ENCODE data around the gene CYP39A1. TPM values are rescaled to one million over a fixed set of nuclear protein-coding genes. Genes with fewer than 3 reads are reported as not detected.

The CYP39A1 gene
- total and polyA plus RNA-seq, 2 experiments from 2014 or later = 3.4 to 4.3 TPM

DNA sequence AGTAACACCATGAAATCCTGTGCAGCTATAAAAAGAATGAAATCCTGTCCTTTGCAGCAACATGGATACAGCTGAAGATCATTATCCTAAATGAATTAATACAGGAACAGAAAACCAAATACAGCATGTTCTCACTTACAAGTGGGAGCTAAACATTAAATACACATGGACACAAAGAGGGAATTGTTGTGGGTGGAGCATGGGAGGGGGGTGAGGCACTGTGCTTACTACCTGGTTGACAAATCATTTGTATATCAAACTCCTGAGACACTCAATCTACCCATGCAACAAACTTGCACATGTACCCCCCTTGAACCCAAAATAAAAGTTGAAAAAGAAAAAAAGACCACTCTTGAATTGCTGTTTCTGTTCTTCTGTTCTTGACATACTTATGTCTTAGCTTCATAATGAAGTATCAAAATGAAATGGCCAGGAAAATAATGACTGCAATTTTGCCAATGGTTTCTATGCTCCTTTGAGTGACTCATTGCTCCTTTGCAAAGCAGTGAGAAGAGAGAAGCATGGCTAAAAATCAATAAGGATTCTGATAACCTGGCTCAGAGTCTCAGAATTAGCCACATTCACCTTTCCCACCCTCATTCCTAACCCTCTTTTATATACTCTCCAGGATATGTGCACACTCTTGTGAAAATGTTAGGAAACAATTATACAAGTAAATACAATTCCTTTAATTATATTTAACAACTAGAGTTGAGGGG, 71.0 kb downstream of the CYP39A1 start:
- Histone ChIP-seq H3K27me3 (no peaks in the 10 kb centered on the region), H3K4me1 (ENCODE audit: low read depth) (no peaks in the 10 kb centered on the region), H3K4me3 (no peak overlapping the region), H3K36me3 (no peaks in the 10 kb centered on the region), H3K9me3 (ENCODE audit: low read depth) (no peaks in the 10 kb centered on the region), H3K27ac (no peak overlapping the region)
- no peak for DNase-seq (ENCODE audit: low read depth in 1 of 2, low spot score in 1 of 2)
- TF ChIP-seq, protein P1, sequence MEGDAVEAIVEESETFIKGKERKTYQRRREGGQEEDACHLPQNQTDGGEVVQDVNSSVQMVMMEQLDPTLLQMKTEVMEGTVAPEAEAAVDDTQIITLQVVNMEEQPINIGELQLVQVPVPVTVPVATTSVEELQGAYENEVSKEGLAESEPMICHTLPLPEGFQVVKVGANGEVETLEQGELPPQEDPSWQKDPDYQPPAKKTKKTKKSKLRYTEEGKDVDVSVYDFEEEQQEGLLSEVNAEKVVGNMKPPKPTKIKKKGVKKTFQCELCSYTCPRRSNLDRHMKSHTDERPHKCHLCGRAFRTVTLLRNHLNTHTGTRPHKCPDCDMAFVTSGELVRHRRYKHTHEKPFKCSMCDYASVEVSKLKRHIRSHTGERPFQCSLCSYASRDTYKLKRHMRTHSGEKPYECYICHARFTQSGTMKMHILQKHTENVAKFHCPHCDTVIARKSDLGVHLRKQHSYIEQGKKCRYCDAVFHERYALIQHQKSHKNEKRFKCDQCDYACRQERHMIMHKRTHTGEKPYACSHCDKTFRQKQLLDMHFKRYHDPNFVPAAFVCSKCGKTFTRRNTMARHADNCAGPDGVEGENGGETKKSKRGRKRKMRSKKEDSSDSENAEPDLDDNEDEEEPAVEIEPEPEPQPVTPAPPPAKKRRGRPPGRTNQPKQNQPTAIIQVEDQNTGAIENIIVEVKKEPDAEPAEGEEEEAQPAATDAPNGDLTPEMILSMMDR (IDR thresholded peaks at IDR 0.05; ENCODE audit: low read depth, low read length) = no peak

GRCh38 chr6:46575530-46575929, 77.1 kb downstream of the CYP39A1 start:
- Histone ChIP-seq H3K4me1 (ENCODE audit: low read depth) (no peaks in the 10 kb centered on the region), H3K9me3 (ENCODE audit: low read depth) (no peaks in the 10 kb centered on the region), H3K4me3 (no peak overlapping the region), H3K36me3 (no peaks in the 10 kb centered on the region), H3K27ac (no peak overlapping the region), H3K27me3 (no peaks in the 10 kb centered on the region)
- DNase-seq (ENCODE audit: low read depth in 1 of 2, low spot score in 1 of 2) = no peak
- TF ChIP-seq, protein P1 (IDR thresholded peaks at IDR 0.05; ENCODE audit: low read depth, low read length) = no peak

GRCh38 chr6:46573140-46573539, 79.5 kb downstream of the CYP39A1 start:
- no peaks in the 10 kb centered on the region for H3K36me3 ChIP-seq
- H3K9me3 ChIP-seq (ENCODE audit: low read depth) = no peaks in the 10 kb centered on the region
- no peaks in the 10 kb centered on the region for H3K27me3 ChIP-seq
- no peak for DNase-seq (ENCODE audit: low read depth in 1 of 2, low spot score in 1 of 2)
- no peak overlapping the region for H3K27ac ChIP-seq
- no peaks in the 10 kb centered on the region for H3K4me1 ChIP-seq (ENCODE audit: low read depth)
- H3K4me3 ChIP-seq = no peak overlapping the region
- TF ChIP-seq, protein P1 (IDR thresholded peaks at IDR 0.05; ENCODE audit: low read depth, low read length) = no peak

- DNase-seq (ENCODE audit: low read depth in 1 of 2, low spot score in 1 of 2) = no peak
- no peaks in the 10 kb centered on the region for H3K4me1 ChIP-seq (ENCODE audit: low read depth)
- H3K4me3 ChIP-seq = no peak overlapping the region
- H3K27ac ChIP-seq = no peak overlapping the region
- TF ChIP-seq, protein P1 (IDR thresholded peaks at IDR 0.05; ENCODE audit: low read depth, low read length) = no peak
- H3K36me3 ChIP-seq = no peaks in the 10 kb centered on the region
- no peaks in the 10 kb centered on the region for H3K27me3 ChIP-seq
- H3K9me3 ChIP-seq (ENCODE audit: low read depth) = no peaks in the 10 kb centered on the region
These were observed 87.1 kb downstream of the CYP39A1 start for GRCh38 chr6:46565531-46565930.

DNA sequence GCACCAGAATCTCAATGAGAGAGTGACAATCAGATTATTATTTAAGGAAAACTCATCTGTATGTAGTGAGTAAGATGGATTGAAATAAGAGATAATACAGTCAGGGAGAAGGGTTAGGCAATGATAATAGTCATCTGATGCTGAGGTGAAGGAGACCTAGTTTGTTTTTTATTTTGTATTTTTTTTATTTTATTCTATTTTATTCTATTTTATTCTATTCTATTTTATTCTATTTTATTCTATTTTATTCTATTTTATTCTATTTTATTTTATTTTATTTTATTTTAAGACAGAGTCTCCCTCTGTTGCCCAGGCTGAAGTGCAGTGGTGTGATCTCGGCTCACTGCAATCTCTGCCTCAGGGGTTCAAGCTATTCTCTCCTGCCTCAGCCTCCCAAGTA, 88.7 kb downstream of the CYP39A1 start:
- H3K4me3 ChIP-seq = no peak overlapping the region
- TF ChIP-seq, protein P1 (IDR thresholded peaks at IDR 0.05; ENCODE audit: low read depth, low read length) = no peak
- no peaks in the 10 kb centered on the region for H3K36me3 ChIP-seq
- H3K4me1 ChIP-seq (ENCODE audit: low read depth) = no peaks in the 10 kb centered on the region
- H3K27ac ChIP-seq = no peak overlapping the region
- H3K27me3 ChIP-seq = no peaks in the 10 kb centered on the region
- no peaks in the 10 kb centered on the region for H3K9me3 ChIP-seq (ENCODE audit: low read depth)
- no peak for DNase-seq (ENCODE audit: low read depth in 1 of 2, low spot score in 1 of 2)

All from cardiac muscle cell (in vitro differentiated cells and primary cell).